HG03469 (cell line): ENCODE measurements around the gene RANBP1.
"Not testable (repeated sequence)": the region's sequence is repeated elsewhere in the genome, so short reads cannot be mapped to it uniquely, and the experiment has no call there.

Source experiments
- ATAC-seq: cut with Tn5 transposase; IDR thresholded peaks from one replicate; pipeline ENCODE4 v1.9.1; 2021; ENCODE audit warnings: mild to moderate bottlenecking, moderate library complexity, moderate number of reproducible peaks; ENCODE audit not compliant: unreplicated experiment

RANBP1 gene

GRCh38 chr22:20148414-20148813, 32.5 kb downstream of the RANBP1 start:
- no peak for ATAC-seq

DNA sequence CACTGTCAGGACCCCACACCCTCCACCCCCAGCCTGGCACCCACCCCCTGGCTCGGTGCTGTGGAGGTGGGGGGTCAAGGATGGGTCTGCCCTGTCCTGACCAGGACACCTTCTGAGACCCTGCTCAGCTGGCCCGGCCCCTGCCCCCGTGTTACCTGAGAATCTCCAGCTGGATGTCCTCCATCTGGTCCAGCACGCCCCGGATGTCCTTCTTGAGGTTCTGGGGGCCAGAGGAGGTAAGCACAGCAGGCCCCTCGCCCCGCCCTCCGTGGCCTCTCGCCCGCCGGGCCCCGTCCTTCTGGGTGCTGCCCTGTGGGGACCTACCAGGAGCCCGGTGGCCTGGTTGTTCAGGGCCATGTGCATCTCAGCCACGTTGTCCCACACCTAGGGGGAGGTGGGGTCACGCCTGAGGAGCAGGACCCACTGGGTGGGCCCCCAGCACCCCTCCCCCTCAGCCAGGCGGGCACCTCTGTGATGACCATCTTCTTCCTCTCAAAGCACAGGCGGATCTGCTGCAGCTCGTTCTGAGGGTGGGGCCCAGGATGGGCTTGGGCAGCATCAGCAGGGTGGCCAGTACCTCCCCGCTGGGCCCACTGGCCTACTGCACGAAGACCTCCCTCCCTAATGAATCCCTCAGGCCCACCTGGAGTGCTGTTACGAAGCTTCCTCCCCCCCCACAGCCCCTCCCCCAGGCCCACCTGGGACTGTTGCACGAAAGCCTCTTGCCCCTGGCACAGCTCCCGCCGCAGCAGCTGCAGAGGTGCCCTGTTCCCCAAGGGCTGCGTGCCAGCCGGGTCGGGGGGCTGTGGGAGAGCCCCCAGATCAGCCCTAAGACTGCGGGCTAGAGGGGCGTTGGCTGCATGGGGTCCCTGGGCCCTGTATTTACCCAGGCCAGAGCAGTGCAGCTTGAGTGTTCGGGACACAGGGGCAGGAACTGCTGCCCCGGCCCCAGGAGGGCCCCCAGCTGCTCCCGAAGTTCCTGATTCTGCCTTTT, 33.6 kb downstream of the RANBP1 start:
- no peak for ATAC-seq

DNA sequence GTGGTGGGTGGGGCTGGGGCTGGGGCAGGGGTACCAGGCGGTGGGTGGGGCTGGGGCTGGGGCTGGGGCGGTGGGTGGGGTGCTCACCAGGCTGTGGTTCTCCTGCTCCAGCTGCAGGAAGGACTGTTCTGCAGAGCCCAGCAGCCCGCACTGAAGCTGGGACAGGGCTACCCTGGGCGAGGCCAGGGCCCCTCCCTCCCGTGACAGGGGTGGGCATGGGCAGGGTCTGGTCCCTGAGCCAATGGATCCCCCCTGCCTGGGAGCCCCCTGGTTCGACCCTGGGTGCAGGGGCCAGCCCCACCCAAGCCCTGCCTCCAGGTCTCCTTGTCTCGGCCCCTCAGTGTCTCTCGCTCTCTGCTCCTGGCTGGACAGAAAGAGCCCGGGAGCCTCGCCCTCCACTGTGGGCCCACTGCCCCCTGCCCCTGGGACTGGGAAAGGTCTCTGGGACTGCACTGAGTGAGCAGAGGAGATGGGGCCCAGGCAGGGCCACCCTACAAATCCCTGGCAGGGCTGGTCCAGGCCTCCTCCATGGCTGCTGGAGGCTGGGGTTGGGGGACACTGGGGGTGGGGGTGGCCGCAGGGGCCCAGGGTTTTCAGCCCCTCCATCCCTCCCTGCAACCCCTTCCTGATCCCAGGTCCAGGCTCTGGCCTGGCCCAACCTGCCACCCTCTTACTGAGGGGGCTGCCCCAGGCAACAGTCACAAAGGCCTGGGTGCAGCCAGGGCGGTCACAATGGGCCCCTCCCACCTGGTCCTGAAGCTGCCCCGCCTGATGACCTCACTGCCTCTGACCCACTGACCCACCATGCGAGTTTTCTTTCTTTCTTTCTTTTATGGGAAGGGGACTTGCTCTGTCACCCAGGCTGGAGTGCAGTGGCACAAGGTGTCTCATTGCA, 34.7 kb downstream of the RANBP1 start, which contains the start of gene CCDC188:
CCDC188 (minus strand) TSS at position 675 of the 895 bp plus-strand sequence; CDS start at position 606, 69 bp downstream.
- no peak for ATAC-seq

DNA sequence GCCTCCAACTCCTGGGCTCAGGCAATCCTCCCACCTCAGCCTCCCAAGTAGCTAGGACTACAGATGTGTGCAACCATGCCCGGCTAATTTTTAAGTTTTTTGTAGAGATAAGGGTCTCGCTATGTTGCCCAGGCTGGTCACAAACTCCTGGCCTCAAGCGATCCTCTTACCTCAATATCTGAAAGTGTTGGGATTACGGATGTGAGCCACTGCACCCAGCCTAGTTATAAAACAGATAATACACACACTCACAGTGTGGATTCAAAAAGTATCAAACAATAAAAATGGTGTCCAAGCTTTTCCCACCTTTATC, 35.3 kb downstream of the RANBP1 start:
- ATAC-seq = no peak

DNA sequence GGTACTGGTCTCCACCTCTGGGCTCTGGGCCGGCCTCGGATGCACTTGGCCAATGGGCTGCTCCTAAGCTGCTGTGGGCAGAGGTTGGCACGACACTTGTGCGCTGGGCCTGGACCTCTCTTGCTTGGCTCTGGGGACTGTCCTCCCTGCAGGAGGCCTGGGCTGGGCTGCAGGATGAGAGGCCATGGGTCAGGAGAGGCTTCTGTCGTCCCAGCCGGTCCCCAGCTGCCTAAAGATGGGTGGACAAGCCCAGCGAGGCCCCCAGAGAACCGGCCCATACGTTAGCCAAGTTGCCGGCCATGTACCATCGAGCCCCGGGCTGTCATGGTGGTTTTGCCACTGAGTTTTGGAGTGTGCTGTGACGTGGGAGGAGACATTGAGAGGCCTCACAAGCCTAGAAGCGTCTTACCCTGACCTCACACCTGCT, 36.6 kb downstream of the RANBP1 start:
- ATAC-seq = no peak

DNA sequence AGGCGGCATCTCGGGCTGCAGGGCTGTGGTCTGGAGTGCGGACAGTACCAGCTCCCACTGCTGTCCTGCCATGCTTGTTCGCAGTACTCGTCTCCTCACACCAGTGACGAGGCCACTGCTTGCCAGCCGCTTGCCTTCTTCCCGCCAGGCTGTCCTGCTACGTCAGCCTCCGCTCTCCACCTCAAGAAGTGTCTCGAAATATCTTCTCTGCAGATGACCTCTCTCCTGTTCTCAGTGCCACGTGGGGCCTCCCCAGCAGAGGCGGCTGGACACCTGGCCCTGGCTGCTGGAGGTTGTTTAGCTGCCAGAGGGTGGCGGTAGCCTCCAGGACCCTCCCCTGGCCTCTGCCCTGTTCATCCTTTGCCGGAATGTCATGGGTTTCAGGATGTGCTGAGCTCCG, 38.0 kb downstream of the RANBP1 start:
- ATAC-seq = no peak

GRCh38 chr22:20154602-20155187, 38.8 kb downstream of the RANBP1 start:
- no peak for ATAC-seq

DNA sequence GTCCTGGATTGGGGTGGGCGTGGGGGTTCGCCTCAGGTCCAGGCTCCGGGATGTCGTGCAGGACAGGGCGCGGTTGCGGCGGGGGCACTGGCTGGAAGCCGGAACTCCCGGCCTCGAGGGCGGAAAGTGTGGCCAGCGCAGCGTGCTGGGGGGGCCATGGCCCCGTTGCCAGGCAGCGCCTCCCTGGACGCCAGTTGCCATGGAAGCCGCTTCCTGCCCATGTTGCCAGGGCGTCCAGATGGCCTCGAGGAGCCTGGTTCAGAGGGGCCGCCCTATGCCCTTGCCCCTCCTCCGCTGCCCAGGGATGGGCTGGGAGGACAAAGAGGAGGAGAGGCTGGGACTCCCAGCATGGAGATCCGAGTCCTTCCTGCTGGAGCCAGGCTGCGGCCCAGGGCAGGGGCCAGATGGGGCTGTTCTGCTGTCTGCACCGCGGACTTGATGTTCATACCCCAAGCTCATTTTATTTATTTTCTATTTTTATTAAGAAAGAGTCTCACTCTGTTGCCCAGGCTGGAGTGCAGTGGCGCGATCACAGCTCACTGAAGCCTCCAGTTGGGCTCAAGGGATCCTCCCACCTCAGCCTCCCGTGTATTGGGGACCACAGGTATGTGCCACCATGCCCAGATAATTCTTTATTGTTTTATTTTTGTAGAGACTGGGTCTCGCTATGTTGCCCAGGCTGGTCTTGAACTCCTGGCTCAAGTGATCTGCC, 39.6 kb downstream of the RANBP1 start:
- no peak for ATAC-seq

DNA sequence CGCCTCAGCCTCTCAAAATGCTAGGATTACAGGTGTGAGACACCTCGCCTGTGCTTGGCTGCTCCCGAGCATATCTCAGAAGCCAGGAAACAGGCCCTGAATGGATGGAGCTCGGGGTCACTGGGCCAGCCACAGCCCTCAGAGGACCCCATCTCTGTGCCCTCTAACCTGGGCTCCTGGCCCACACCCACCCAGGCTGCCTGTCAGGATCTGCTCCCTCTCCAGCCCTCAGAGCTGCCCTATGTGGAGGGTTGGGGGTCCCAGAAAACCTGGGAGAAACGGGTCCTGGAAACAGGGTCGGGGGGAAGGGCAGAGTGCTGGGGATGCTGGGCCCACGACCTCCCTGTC, 40.1 kb downstream of the RANBP1 start:
- no peak for ATAC-seq

GRCh38 chr22:20156611-20157429, 40.9 kb downstream of the RANBP1 start:
- no peak for ATAC-seq

DNA sequence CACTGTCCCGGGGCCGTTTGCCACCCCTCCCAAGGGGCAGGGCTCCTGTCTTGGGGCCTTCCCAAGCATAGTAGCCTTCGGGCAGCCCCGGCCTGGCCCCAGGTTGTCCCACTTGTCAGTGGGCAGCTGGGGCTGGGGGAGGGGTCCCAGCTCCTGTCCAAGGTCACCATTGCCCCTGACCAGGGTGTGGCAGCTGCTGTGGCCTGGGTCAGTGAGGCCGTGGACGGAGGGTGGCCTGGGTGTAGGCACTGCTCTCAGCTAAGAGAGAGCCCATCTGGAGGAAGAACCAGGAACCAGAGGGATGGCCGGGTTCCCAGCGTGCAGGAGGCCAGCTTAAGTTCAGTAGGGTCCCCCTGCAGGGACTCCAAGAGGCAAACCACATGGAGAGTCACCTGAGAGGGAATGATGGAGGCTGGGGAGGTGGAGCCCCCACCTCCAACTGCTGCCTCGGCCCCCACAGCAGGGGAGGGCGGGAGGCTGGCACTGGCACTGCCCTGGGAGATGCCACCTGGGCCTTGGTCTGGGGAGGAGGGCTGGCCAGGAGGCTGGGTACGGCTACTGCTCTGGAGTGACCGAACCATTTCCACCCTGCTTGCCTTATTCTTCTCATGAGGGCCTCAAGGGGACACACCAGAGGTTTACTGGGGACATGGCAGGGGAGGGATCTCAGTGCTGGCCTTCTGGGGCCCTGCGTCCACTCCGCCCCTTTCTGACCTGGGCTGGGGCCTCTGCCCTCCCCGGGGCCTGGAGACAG, 41.7 kb downstream of the RANBP1 start:
- no peak for ATAC-seq

DNA sequence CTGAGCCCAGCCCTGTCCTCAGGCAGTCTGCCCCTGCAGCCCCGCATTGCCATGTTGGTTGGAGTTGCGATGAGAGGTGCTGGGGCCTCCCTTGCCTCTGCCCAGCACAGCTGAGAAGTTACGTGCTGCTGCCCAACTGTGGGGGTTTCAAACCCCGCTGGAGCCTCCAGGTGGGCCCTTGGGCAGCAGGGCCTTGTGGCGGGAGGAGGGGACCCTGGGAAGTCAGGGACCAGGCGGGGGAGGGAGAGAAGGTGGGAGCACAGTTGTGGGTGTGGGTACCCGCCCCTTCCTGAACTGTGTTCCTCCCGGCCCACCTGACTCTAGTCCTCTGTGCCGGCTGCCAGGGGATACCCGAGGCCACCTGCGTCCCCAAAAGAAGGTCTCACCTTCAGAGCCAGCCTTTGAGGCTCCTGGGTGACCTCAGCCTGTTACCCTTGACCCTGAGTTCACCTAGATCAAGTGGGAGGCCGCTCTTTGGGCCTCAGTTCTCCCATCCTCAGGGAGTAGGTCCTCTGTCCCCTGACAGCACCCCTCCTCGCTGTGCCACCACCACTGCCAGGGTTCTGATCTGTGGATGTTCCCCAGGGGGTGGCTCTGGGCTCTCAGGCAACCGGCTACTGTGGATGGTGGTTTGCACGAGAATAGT, 42.6 kb downstream of the RANBP1 start:
- no peak for ATAC-seq

DNA sequence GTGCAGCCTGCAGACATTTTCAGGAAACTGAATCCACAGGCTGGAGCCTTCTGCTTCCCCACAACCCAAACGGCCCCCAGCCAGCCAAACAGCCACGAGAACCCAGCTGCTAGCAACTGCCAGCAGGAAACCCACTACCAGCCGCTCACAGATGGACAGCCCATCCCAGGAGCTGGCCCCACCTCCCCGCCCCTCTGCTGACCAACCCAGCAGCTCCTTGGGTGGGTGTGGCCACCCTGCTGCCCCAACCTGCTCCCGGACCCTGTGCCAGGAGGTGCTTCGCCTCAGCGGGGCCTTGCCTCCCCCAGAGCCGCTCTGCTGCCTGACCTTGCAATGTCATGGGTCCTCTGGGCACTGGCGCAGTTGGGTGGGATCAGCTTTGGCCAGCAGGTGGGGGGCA, 43.2 kb downstream of the RANBP1 start:
- no peak for ATAC-seq

- not testable (repeated sequence) for ATAC-seq
These were observed 43.6 kb downstream of the RANBP1 start for GRCh38 chr22:20159531-20159930.

- no peak for ATAC-seq
These were observed 44.1 kb downstream of the RANBP1 start for GRCh38 chr22:20160041-20160440.

GRCh38 chr22:20164863-20165262, 49.0 kb downstream of the RANBP1 start:
- ATAC-seq = no peak

DNA sequence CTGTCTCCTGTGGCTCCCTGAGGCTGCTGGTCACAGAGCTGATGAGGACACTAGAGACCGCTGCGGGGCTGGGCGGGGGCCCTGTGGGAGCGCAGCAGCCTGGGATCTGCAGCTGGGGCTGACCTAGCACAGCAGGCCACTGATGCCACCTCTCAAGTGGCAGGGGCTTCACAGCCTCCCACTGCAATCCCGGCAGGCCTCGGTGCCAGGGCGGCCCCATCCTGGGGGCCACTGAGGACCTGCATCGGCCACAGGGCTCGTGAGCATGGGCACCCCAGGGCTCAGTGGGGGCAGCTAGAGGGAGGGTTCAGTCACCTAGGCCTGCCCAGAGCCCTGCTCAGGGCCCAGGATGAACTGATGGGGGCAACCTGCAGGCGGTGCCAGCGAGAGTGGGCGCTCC, 49.5 kb downstream of the RANBP1 start:
- ATAC-seq = no peak

DNA sequence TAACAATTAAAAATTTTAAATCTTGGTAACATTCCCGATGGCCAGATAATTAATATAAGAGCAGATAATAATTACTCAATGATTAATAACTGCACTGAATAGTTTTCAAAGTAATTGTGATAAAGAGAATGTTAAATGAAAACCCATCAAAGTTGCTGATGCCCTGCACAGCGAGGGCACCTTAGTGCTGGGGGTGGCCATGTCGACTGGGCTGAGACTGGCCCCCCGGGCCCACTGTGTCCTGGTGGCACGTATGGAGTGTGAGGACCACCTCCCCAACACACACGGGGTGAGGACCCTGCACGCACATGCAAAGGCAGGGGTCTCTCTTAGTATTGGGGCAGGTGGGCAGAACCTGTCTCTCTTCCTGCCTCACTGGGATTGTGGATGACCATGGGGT, 50.0 kb downstream of the RANBP1 start:
- ATAC-seq = no peak

DNA sequence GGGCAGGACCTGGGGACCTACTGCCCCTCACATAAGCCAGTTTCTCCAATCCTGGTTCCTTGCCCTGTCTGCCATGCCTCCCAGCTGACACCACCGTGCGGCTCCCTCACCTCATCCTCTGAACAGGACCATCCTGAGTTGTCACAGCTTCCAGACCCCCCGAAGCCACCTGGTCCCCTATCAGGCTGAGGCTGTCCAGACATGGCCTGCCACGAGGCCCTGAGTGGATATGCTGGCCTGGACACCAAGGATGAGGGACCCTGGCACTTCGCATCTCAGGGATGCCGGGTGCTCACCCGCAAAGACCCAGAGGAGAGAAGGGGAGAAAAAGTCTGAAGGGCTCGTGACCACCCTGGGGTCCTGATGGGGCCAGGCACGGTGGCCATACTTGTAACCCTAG, 50.8 kb downstream of the RANBP1 start:
- no peak for ATAC-seq
